GM23338 (cell line): ENCODE data around the gene MPST. TPM values are rescaled to one million over a fixed set of nuclear protein-coding genes. Genes with fewer than 3 reads are reported as not detected.
A peak's percentile ranks its signal among the peaks of the same experiment; 100 is the strongest.

Experiments
- ATAC-seq: fragments of 200-7000 bp; cut with Tn5 transposase; 3 replicates; pipeline ENCODE4 v1.9.1; 2020
- DNase-seq: peaks from one replicate; pipeline ENCODE4 v3.0.0-alpha.2; 2015; ENCODE audit warnings: low spot score
- H2AFZ ChIP-seq: fragments of 200-600 bp; sonication (generic); 2 replicates; pipeline ENCODE4 v1.8.0; 2016; ENCODE audit warnings: antibody characterized with exemption, mild to moderate bottlenecking, moderate library complexity
- H3F3A ChIP-seq: fragments of 200-600 bp; sonication (generic); replicated peaks from 2 replicates; pipeline ENCODE4 v1.8.0; 2017; ENCODE audit warnings: antibody characterized with exemption, mixed run types, low read depth
- H3K27ac ChIP-seq: fragments of 200-600 bp; sonication (generic); 2 replicates; pipeline ENCODE4 v1.6.1; 2016; ENCODE audit warnings: low read depth
- H3K27me3 ChIP-seq: fragments of 200-600 bp; sonication (generic); 2 replicates; pipeline ENCODE4 v1.8.0; 2016; ENCODE audit warnings: mild to moderate bottlenecking, mixed run types, moderate library complexity; ENCODE audit not compliant: insufficient read depth
- H3K36me3 ChIP-seq: fragments of 200-600 bp; sonication (generic); 2 replicates; pipeline ENCODE4 v1.8.0; 2016; ENCODE audit warnings: mild to moderate bottlenecking; ENCODE audit not compliant: insufficient read depth
- H3K4me1 ChIP-seq: fragments of 200-600 bp; sonication (generic); 2 replicates; pipeline ENCODE4 v1.8.0; 2016; ENCODE audit warnings: mild to moderate bottlenecking, moderate library complexity; ENCODE audit not compliant: insufficient read depth
- H3K4me2 ChIP-seq: fragments of 200-600 bp; sonication (generic); 2 replicates; pipeline ENCODE4 v1.7.1; 2017; ENCODE audit warnings: mixed run types
- H3K4me3 ChIP-seq: fragments of 200-600 bp; sonication (generic); 2 replicates; pipeline ENCODE4 v1.6.1; 2016; ENCODE audit warnings: mixed run types
- H3K79me2 ChIP-seq: fragments of 200-600 bp; sonication (generic); replicated peaks from 2 replicates; pipeline ENCODE4 v1.8.0; 2017; ENCODE audit warnings: mild to moderate bottlenecking; ENCODE audit not compliant: insufficient read depth
- H3K9me2 ChIP-seq: fragments of 200-600 bp; sonication (generic); 2 replicates; pipeline ENCODE4 v1.8.0; 2017; ENCODE audit not compliant: insufficient read depth
- H4K20me1 ChIP-seq: fragments of 200-600 bp; sonication (generic); replicated peaks from 2 replicates; pipeline ENCODE4 v1.8.0; 2017; ENCODE audit warnings: mild to moderate bottlenecking; ENCODE audit not compliant: insufficient read depth
- H3K27ac Mint-ChIP-seq: 2 replicates; pipeline ENCODE4 v1.8.0; 2020; ENCODE audit warnings: inconsistent platforms, mild to moderate bottlenecking, moderate library complexity, mixed read lengths
- H3K27me3 Mint-ChIP-seq: 3 replicates; pipeline ENCODE4 v1.8.0; 2022; ENCODE audit warnings: low read depth, mild to moderate bottlenecking, moderate library complexity, mixed read lengths, inconsistent platforms; ENCODE audit not compliant: insufficient read depth, poor library complexity
- H3K36me3 Mint-ChIP-seq: 3 replicates; pipeline ENCODE4 v1.8.0; 2021; ENCODE audit warnings: low read depth, mild to moderate bottlenecking, inconsistent platforms, moderate library complexity, mixed read lengths
- H3K4me1 Mint-ChIP-seq: 3 replicates; pipeline ENCODE4 v1.8.0; 2020; ENCODE audit warnings: mild to moderate bottlenecking, inconsistent platforms, mixed read lengths
- H3K4me3 Mint-ChIP-seq: 3 replicates; pipeline ENCODE4 v1.8.0; 2021; ENCODE audit warnings: moderate library complexity, mild to moderate bottlenecking, inconsistent platforms, mixed read lengths
- H3K9me3 Mint-ChIP-seq: 3 replicates; pipeline ENCODE4 v1.8.0; 2020; ENCODE audit warnings: moderate library complexity, mild to moderate bottlenecking, inconsistent platforms, mixed read lengths
- CREB1 ChIP-seq: fragments of 250-450 bp; sonication (Bioruptor Pico); IDR thresholded peaks from 2 replicates; pipeline ENCODE4 v1.5.0; 2020; ENCODE audit warnings: low read depth, mild to moderate bottlenecking, moderate library complexity
- EZH2 ChIP-seq: fragments of 200-600 bp; sonication (generic); IDR thresholded peaks from one replicate; pipeline ENCODE4 v1.8.0; 2017; ENCODE audit warnings: antibody characterized with exemption, mild to moderate bottlenecking, low read depth; ENCODE audit not compliant: unreplicated experiment
- POLR2AphosphoS5 ChIP-seq: IDR thresholded peaks from 2 replicates; pipeline ENCODE4 v1.6.1; 2016; ENCODE audit warnings: antibody characterized with exemption, low read depth
- STAT1 ChIP-seq: IDR thresholded peaks from one replicate; pipeline ENCODE4 v1.6.1; 2016; ENCODE audit warnings: antibody characterized with exemption; ENCODE audit not compliant: unreplicated experiment
- ZNF331 ChIP-seq: fragments of 250-450 bp; sonication (Bioruptor Pico); IDR thresholded peaks from 2 replicates; pipeline ENCODE4 v1.5.0; 2020; ENCODE audit warnings: low read depth, mild to moderate bottlenecking, moderate library complexity
- ZNF462 ChIP-seq: fragments of 250-450 bp; sonication (Bioruptor Pico); IDR thresholded peaks from 2 replicates; pipeline ENCODE4 v1.5.0; 2020; ENCODE audit warnings: mild to moderate bottlenecking, moderate library complexity
- long read RNA-seq: library from polyadenylated mRNA; unstranded; transcript quantifications from one replicate; pipeline ENCODE4 v2.0.0, GENCODE V29; 2020; ENCODE audit not compliant: unreplicated experiment
- polyA plus RNA-seq: library from polyadenylated mRNA; unstranded; fragments of >200 nt; fragmentation: Nextera tagmentation; extraction: Ambion mirVana; gene quantifications from 2 replicates; pipeline ENCODE4 v1.2.1, GENCODE V29; 2016
- total RNA-seq: library from RNA; depleted of rRNA; stranded (reverse); fragments of >200 nt; shearing (Covaris generic); gene quantifications from 2 replicates; pipeline ENCODE4 v1.2.3, GENCODE V29; 2014; rRNA removed
- TF ChIP-seq, protein P1 (sequence below), 2 experiments: fragments of 200-600 bp in 1 of 2; sonication (generic) in 1 of 2; conservative IDR thresholded peaks; 2 replicates each; pipeline versions ENCODE4 v1.5.1 to v1.6.1; 2016 to 2017; ENCODE audit warnings: antibody characterized with exemption in 2 of 2, low read depth in 2 of 2, mild to moderate bottlenecking in 2 of 2, moderate library complexity in 1 of 2

Gene MPST
- total RNA-seq (121 and 158 TPM in 2 replicates), polyA plus RNA-seq (85.5 and 86.2 TPM in 2 replicates)
- long read RNA-seq, transcript MPST-206 (3 exons, 1,331 nt): major isoform, 53 of 136 reads
- long read RNA-seq, transcript MPST-203 (3 exons, 1,345 nt): minor isoform, 43 of 136 reads
- long read RNA-seq, transcript MPST-201 (4 exons, 1,504 nt): minor isoform, 7 of 136 reads
- long read RNA-seq, partial matches to known transcripts: 17 of 136 reads
- long read RNA-seq, other reads (novel, unspliced or antisense): 11 of 136 reads

GRCh38 chr22:37019309-37020191, at the start of gene MPST, which contains the start of gene TST:
Gene MPST (plus strand): TSS chr22:37019742. CDS start chr22:37019837, 95 bp downstream.
Gene TST (minus strand): TSS chr22:37019447. CDS start chr22:37018732, 715 bp downstream.
- H3K4me3 ChIP-seq: peak within 1 kb of the TSS; percentile 75
- no peaks in the 10 kb centered on the region; the same call in 1 of the 2 replicates for H4K20me1 ChIP-seq
- no peaks in the 10 kb centered on the region for H3F3A ChIP-seq
- Mint-ChIP-seq H3K9me3 (no peaks in the 10 kb centered on the region), H3K36me3 (peaks cover 17% of the 10 kb centered on the region), H3K27me3 (peaks cover 10% of the 10 kb centered on the region), H3K27ac (peak within 1 kb of the TSS; percentile 92; the same call in 1 of the 2 replicates), H3K4me1 (peaks cover 20% of the 10 kb centered on the region; the same call in 2 of the 3 replicates), H3K4me3 (peak within 1 kb of the TSS; percentile 93)
- TF ChIP-seq, protein P1, sequence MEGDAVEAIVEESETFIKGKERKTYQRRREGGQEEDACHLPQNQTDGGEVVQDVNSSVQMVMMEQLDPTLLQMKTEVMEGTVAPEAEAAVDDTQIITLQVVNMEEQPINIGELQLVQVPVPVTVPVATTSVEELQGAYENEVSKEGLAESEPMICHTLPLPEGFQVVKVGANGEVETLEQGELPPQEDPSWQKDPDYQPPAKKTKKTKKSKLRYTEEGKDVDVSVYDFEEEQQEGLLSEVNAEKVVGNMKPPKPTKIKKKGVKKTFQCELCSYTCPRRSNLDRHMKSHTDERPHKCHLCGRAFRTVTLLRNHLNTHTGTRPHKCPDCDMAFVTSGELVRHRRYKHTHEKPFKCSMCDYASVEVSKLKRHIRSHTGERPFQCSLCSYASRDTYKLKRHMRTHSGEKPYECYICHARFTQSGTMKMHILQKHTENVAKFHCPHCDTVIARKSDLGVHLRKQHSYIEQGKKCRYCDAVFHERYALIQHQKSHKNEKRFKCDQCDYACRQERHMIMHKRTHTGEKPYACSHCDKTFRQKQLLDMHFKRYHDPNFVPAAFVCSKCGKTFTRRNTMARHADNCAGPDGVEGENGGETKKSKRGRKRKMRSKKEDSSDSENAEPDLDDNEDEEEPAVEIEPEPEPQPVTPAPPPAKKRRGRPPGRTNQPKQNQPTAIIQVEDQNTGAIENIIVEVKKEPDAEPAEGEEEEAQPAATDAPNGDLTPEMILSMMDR (conservative IDR thresholded peaks at IDR 0.05; ENCODE audit: low read depth in 2 of 2): peak in 1 of 2 experiments; percentile 12; a peak in 1 of 4 replicates
- no peak for TF ChIP-seq STAT1
- peak; percentile 51 for TF ChIP-seq POLR2AphosphoS5
- DNase-seq (peak; percentile 79), ATAC-seq (peak; percentile 63)
- H3K9me2 ChIP-seq: no peaks in the 10 kb centered on the region
- peaks cover 16% of the 10 kb centered on the region; the same call in 1 of the 2 replicates for H3K4me1 ChIP-seq
- H3K79me2 ChIP-seq: peaks cover 35% of the 10 kb centered on the region
- H2AFZ ChIP-seq: peak within 1 kb of the TSS; percentile 87
- no peaks in the 10 kb centered on the region for H3K36me3 ChIP-seq
- peak within 1 kb of the TSS; percentile 55; the same call in 1 of the 2 replicates for H3K27ac ChIP-seq
- no peaks in the 10 kb centered on the region for H3K27me3 ChIP-seq
- peak within 1 kb of the TSS; percentile 88 for H3K4me2 ChIP-seq

DNA sequence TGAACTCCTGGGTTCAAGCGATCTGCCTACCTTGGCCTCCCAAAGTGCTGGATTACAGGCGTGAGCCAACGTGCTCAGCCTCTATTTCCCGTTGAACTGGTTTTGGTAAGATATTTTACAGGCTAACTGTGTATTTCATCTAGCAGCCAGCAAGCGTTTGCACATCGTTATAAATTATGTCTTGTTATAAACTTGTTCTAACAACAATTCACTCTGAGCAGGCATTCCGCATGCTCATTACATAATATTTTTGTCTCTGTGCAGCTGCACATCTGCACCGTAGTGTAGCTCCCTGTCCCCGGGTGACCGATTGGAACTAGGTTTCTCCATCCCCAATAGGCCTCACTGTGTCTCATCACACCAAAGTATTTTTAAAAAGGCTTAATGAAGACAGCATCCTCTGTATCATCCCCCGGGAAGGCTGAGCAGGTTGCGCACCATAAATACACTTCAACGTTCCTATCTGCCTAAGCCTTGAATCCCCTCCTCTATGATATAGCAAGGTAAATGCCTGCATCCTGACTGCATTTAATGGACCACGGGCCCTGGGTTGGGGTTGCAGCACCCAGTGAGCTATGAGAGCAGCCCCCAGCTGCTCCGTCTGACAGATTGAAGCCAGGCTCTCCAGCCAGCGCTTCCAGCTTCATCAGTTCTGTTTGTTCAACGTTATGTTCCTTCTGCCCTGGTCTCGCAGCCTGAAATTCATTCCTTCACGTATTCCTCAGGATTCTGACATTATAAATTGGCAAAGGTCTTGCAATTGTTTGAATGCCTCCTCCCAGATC, 48.0 kb upstream of the MPST start:
- Histone ChIP-seq H3K27ac (no peak overlapping the region), H3F3A (no peaks in the 10 kb centered on the region), H2AFZ (no peak overlapping the region; the same call in 1 of the 2 replicates), H3K9me2 (no peaks in the 10 kb centered on the region), H3K79me2 (no peaks in the 10 kb centered on the region), H3K4me1 (no peaks in the 10 kb centered on the region), H3K36me3 (no peaks in the 10 kb centered on the region), H3K27me3 (no peaks in the 10 kb centered on the region), H3K4me2 (no peak overlapping the region), H4K20me1 (no peaks in the 10 kb centered on the region), H3K4me3 (no peak overlapping the region)
- no peak overlapping the region for H3K4me3 Mint-ChIP-seq
- H3K27me3 Mint-ChIP-seq: peaks cover 4% of the 10 kb centered on the region
- no peaks in the 10 kb centered on the region; the same call in 2 of the 3 replicates for H3K9me3 Mint-ChIP-seq
- no peak overlapping the region for H3K27ac Mint-ChIP-seq
- no peak for DNase-seq
- H3K4me1 Mint-ChIP-seq: no peaks in the 10 kb centered on the region
- H3K36me3 Mint-ChIP-seq: no peaks in the 10 kb centered on the region
- ATAC-seq: no peak
- TF ChIP-seq CREB1 (CRISPR knock-in tag): no peak
- TF ChIP-seq EZH2: no peak
- no peak for TF ChIP-seq ZNF462
- TF ChIP-seq ZNF331: no peak
